OCI-LY7 (cell line): ENCODE measurements around the gene RTKN2.

Experiments used
- CTCF ChIP-seq: fragments of 200-600 bp; sonication (generic); conservative IDR thresholded peaks from 2 replicates; pipeline ENCODE4 v1.5.1; 2014; ENCODE audit warnings: mild to moderate bottlenecking, antibody characterized with exemption, low read length, moderate library complexity, mixed read lengths
- EZH2phosphoT487 ChIP-seq: fragments of 200-600 bp; sonication (generic); IDR thresholded peaks from 2 replicates; pipeline ENCODE4 v1.6.1; 2018; ENCODE audit warnings: low read depth, borderline replicate concordance, mild to moderate bottlenecking, mixed run types, antibody characterized with exemption, low read length, moderate library complexity, mixed read lengths

GRCh38 chr10:62302760-62303159 lies 34.1 kb upstream of the RTKN2 start:
- TF ChIP-seq CTCF = no peak
- TF ChIP-seq EZH2phosphoT487 = no peak
